GM12891 (cell line): ENCODE results near the gene PDK3.

Experiments used
- PAX5 ChIP-seq: IDR thresholded peaks from 2 replicates; pipeline ENCODE4 v1.6.1; 2011; ENCODE audit warnings: low read length, moderate library complexity, mild to moderate bottlenecking; ENCODE audit not compliant: insufficient read depth, severe bottlenecking
- POLR2A ChIP-seq: IDR thresholded peaks from 2 replicates; pipeline ENCODE4 v1.6.1; 2011; ENCODE audit warnings: low read depth, low read length, control low read depth
- POLR2AphosphoS5 ChIP-seq: IDR thresholded peaks from 2 replicates; pipeline ENCODE4 v1.6.1; 2011; ENCODE audit warnings: low read depth, low read length, control low read depth
- POU2F2 ChIP-seq: IDR thresholded peaks from 2 replicates; pipeline ENCODE4 v1.6.1; 2011; ENCODE audit warnings: low read depth, mild to moderate bottlenecking, control low read depth, low read length, moderate library complexity
- SPI1 ChIP-seq: IDR thresholded peaks from 2 replicates; pipeline ENCODE4 v1.6.1; 2011; ENCODE audit warnings: low read depth, low read length, control low read depth
- TAF1 ChIP-seq: IDR thresholded peaks from 2 replicates; pipeline ENCODE4 v1.6.1; 2011; ENCODE audit warnings: low read depth, low read length, control low read depth

GRCh38 chrX:24482823-24483415, 17.8 kb downstream of the PDK3 start:
- no peak for TF ChIP-seq TAF1
- no peak for TF ChIP-seq POLR2AphosphoS5
- no peak for TF ChIP-seq POLR2A
- no peak for TF ChIP-seq PAX5
- TF ChIP-seq SPI1: no peak
- TF ChIP-seq POU2F2: no peak
